Measurements from ENCODE around the gene MVP.

MVP gene

GRCh38 chr16:29794231-29794710 is 26.0 kb upstream of the MVP start:
- no peak overlapping the region for H3K4me3 ChIP-seq (ENCODE audit: low read depth, low read length)
- TF ChIP-seq CTCF (IDR thresholded peaks at IDR 0.05; ENCODE audit: low read depth, low read length): no peak

- TF ChIP-seq CTCF (IDR thresholded peaks at IDR 0.05; ENCODE audit: low read depth, low read length): no peak
- no peak overlapping the region for H3K4me3 ChIP-seq (ENCODE audit: low read depth, low read length)
Measured at GRCh38 chr16:29802416-29802935, 17.8 kb upstream of the MVP start.

GRCh38 chr16:29804020-29804419 is 16.2 kb upstream of the MVP start:
- TF ChIP-seq CTCF (IDR thresholded peaks at IDR 0.05; ENCODE audit: low read depth, low read length): no peak
- no peak overlapping the region for H3K4me3 ChIP-seq (ENCODE audit: low read depth, low read length)

- peak overlapping the region; percentile 74 for H3K4me3 ChIP-seq (ENCODE audit: low read depth, low read length)
- TF ChIP-seq CTCF (IDR thresholded peaks at IDR 0.05; ENCODE audit: low read depth, low read length): no peak
Measured at GRCh38 chr16:29804455-29805231, 15.6 kb upstream of the MVP start.

GRCh38 chr16:29805232-29806098 is 14.8 kb upstream of the MVP start:
- TF ChIP-seq CTCF (IDR thresholded peaks at IDR 0.05; ENCODE audit: low read depth, low read length): no peak
- peak overlapping the region; percentile 74 for H3K4me3 ChIP-seq (ENCODE audit: low read depth, low read length)

- no peak for TF ChIP-seq CTCF (IDR thresholded peaks at IDR 0.05; ENCODE audit: low read depth, low read length)
- peak within 1 kb of the TSS; percentile 74 for H3K4me3 ChIP-seq (ENCODE audit: low read depth, low read length)
Measured at GRCh38 chr16:29806099-29806579, 14.1 kb upstream of the MVP start, which contains the start of gene MAZ. TSS of gene MAZ (plus strand) at chr16:29806529. CDS start at chr16:29806702, 173 bp downstream.
